HEK293T (cell line): Measurements from ENCODE around the gene PLCZ1.

Source experiments
- ARNT ChIP-seq: fragments of 450-650 bp; IDR thresholded peaks from 2 replicates; pipeline ENCODE4 v1.6.1; 2017; ENCODE audit warnings: mild to moderate bottlenecking
- BHLHE40 ChIP-seq: fragments of 450-650 bp; IDR thresholded peaks from 2 replicates; pipeline ENCODE4 v1.6.1; 2016; ENCODE audit warnings: mild to moderate bottlenecking, moderate library complexity, borderline replicate concordance
- ELF4 ChIP-seq: fragments of 450-650 bp; IDR thresholded peaks from 2 replicates; pipeline ENCODE4 v1.6.1; 2017; ENCODE audit warnings: antibody characterized with exemption
- FOXK2 ChIP-seq: fragments of 450-650 bp; IDR thresholded peaks from 2 replicates; pipeline ENCODE4 v1.6.1; 2016; ENCODE audit warnings: mild to moderate bottlenecking
- FOXM1 ChIP-seq: fragments of 450-650 bp; IDR thresholded peaks from 2 replicates; pipeline ENCODE4 v1.6.1; 2017; ENCODE audit warnings: mild to moderate bottlenecking, borderline replicate concordance
- LEF1 ChIP-seq: fragments of 450-650 bp; IDR thresholded peaks from 2 replicates; pipeline ENCODE4 v1.6.1; 2017; ENCODE audit warnings: mild to moderate bottlenecking, borderline replicate concordance
- NFRKB ChIP-seq: fragments of 450-650 bp; IDR thresholded peaks from 2 replicates; pipeline ENCODE4 v1.6.1; 2016; ENCODE audit warnings: mild to moderate bottlenecking, moderate library complexity
- SP1 ChIP-seq: fragments of 450-650 bp; IDR thresholded peaks from 2 replicates; pipeline ENCODE4 v1.6.1; 2017
- SUZ12 ChIP-seq: fragments of 450-650 bp; IDR thresholded peaks from 2 replicates; pipeline ENCODE4 v1.6.1; 2016; ENCODE audit warnings: mild to moderate bottlenecking
- ZNF384 ChIP-seq: fragments of 450-650 bp; IDR thresholded peaks from 2 replicates; pipeline ENCODE4 v1.6.1; 2016

- TF ChIP-seq FOXM1 (no peak), SP1 (no peak), BHLHE40 (no peak), ELF4 (no peak), NFRKB (no peak), ZNF384 (no peak), ARNT (no peak), FOXK2 (no peak), LEF1 (no peak), SUZ12 (no peak)
These were observed 97.4 kb downstream of the PLCZ1 start for GRCh38 chr12:18640321-18640955.
